ENCODE data around the gene ARID4B. TPM values are rescaled to one million over a fixed set of nuclear protein-coding genes. Genes with fewer than 3 reads are reported as not detected.
"Not testable (repeated sequence)": the region's sequence is repeated elsewhere in the genome, so short reads cannot be mapped to it uniquely, and the experiment has no call there.

ARID4B gene
- total RNA-seq, 1 experiment from 2014 or later = 25.7 TPM

DNA sequence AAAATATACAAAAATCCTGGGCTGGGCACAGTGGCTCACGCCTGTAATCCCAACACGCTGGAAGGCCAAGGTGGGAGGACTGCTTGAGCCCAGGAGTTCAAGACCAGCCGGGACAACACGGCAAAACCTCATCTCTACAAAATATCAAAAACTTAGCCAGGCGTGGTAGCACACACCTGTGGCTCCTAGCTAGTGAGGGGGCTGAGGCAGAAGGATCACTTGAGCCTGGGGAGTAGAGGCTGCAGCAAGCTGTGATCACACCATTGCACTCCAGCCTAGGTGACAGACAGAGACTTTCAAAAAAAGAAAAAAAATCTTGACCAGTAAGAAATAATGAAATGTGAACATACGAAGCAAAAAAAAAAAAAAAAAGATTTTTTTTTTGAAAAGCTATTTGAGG, 52.1 kb downstream of the ARID4B start:
- no peak for DNase-seq (ENCODE audit: extremely low read depth, low read depth)

DNA sequence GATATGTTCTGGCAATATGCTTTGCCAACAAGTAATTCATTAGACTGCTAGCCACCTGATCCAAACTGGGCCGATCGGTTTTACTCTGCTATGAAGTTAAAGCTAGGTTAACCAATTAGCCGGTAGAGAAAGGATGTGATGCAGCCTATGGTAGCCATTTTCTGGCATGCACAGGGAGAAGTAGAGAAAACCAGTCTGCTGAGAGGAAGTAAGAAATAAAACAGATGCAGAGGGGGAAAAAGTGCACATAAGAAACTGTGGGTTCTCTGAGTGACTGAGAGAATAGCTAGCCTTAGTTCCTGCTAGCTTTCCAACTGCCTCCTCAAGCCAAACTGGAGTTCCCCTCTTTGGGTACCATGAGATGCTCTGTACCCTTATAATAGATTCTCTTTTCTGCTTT, 52.8 kb downstream of the ARID4B start:
- no peak for DNase-seq (ENCODE audit: extremely low read depth, low read depth)

DNA sequence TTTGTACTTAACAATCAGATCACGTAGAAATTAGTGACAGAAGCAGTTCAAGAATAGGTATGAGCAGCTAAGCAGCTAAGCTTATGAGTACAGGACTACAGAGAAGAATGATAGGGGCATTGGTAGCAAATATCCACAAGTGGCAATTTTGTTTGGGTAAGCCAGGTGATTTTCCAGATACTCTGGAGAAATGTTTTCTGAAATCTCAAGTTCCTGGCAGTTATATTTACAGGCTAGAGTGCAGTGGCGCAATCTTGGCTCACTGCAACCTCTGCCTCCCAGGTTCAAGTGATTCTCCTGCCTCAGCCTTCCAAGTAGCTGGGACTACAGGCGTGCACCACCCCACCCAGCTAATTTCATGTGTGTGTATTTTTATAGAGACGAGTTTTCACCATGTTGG, 55.1 kb downstream of the ARID4B start:
- no peak for DNase-seq (ENCODE audit: extremely low read depth, low read depth)

DNA sequence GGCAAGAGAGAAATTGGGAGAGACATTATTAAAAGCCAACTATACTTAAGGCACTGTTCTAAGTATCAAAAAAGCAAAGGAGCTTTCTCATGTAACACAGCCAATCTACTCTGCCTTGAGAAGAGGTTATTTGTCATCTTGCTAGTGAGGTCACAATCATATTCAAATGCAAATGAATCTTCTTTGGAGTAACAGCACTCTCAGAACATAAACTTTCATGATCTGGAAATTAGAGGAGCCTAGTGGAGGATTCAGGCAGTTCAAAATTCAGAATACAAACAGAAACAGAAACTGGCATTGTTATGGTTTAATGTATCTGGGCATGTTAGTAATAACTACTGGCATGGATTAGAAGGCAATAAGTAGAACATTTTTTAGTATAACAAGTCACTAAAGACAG, 57.4 kb downstream of the ARID4B start:
- no peak for DNase-seq (ENCODE audit: extremely low read depth, low read depth)

DNA sequence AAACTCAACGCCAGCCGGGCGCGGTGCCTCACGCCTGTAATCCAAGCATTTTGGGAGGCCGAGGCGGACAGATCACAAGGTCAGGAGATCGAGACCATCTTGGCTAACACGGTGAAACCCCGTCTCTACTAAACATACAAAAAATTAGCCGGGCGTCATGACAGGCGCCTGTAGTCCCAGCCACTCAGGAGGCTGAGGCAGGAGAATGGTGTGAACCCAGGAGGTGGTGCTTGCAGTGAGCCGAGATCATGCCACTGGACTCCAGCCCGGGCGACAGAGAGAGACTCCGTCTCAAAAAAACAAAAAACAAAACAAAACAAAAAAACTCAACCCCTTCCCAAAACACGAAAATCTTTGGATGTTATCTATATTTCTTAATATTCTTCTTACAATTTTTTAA, 58.0 kb downstream of the ARID4B start:
- DNase-seq (ENCODE audit: extremely low read depth, low read depth) = not testable (repeated sequence)

DNA sequence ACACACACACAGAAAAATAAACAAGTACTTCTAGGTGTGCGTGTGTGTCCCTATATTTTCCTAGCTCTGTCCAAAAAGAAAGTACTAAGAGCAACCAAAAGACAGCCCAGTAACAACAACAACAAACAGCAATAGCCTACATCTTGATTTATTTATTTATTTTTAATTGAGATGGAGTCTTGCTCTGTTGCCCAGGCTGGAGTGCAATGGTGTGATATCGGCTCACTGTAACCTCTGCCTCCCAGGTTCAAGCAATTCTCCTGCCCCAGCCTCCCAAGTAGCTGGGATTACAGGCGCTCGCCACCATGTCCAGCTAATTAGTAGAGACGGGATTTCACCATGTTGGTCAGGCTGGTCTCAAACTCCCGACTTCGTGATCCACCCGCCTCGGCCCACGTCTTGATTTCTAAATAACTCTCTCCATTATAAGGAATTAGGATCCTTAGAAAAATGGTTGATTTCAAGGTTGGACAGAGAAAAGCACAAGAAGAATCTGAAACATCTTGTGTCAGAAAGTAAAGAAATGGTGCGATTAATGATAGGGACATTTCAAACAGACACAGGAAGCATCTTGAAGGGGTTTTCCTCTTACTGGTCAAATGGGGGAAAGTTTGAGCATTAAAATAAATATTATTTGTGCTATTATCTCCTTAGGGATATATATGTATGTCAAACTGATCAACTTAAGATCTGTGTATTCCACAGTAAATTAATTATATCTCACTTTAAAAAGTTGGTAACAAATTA, 59.4 kb downstream of the ARID4B start:
- DNase-seq (ENCODE audit: extremely low read depth, low read depth) = no peak

DNA sequence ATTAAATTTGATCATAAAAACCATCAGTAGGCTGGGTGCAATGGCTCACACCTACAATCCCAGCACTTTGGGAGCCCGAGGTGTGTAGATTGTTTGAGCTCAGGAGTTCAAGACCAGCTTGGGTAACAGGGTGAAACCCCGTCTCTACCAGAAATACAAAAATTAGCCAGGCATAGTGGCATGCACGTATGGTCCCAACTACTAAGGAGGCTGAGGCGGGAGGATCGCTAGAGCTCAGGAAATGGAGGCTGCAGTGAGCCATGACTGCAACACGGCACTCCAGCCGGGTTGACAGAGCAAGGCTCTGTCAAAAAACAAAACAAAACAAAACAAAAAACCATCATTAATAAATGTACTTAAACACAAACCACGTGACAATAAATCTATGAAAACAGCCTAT, 61.0 kb downstream of the ARID4B start:
- DNase-seq (ENCODE audit: extremely low read depth, low read depth) = no peak

DNA sequence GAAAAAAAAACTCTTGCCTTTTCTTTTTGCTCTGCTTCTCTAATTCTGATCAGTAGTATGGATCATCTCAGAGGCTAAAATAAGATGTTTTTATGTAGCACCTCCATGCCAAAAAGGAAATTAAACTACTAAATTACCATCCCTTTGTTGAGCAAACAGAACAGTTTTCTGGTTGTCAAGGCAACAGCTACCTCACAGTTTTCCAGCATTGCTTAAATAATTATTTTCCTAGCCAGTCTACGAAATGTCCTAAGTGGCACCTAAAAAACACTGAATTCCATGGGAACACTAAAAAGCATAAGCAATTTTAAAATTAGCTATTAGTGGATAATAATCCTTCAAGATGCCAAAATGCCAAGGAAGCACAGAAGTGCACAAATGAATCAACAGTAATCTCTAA, 61.7 kb downstream of the ARID4B start:
- no peak for DNase-seq (ENCODE audit: extremely low read depth, low read depth)

DNA sequence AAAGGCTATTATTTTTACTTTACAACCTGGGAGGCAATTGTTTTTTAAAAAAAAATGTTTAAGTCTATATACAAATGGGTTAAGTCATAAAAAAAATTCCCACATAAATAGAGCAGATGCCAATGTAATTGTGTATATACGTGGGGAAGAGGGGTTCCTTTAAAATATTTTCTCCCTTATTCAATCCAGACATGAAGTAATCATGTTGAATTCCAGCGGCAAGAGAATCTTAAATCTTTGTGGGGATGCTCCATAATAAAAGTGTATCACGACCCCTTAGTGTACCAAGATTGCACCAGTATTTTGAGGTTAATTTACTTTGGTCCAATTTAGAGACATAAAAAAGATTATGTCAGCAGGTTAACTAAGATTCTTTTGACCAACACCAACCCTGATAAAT, 62.1 kb downstream of the ARID4B start:
- no peak for DNase-seq (ENCODE audit: extremely low read depth, low read depth)

DNA sequence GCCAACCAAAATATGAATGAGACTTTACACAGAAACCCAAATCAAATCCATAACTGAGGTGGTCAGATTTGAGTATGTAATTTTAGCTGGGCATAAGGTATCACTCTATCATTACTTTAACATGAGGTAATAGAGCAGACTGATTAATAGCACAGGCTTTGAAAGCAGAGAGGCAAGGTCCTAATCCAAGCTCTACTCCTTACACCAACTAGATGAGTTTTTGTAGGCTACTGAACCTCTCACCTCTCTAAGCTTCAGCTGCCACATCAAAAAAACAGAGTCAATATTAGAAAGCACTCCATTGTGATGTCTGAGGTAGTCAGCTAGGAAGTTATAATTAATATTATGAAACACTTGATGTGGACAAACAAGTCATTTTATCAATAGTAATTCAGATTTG, 63.7 kb downstream of the ARID4B start:
- no peak for DNase-seq (ENCODE audit: extremely low read depth, low read depth)

DNA sequence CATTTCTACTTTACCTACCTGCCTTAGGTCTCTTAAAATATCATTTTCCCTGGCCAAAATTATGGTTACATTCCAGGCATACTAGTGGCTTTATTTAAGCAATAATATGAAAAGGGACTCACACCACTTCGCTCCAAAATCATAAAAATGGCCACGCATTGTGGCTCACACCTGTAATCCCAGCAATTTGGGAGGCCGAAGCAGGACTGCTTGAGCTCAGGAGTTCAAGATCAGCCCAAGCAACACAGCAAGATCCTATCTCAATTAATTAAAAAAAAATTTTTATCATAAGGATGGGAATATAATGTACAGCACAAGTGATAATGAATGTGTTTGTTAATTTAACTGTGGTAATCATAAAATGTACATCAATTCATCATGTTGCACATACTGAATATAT, 65.4 kb downstream of the ARID4B start:
- DNase-seq (ENCODE audit: extremely low read depth, low read depth) = no peak

DNA sequence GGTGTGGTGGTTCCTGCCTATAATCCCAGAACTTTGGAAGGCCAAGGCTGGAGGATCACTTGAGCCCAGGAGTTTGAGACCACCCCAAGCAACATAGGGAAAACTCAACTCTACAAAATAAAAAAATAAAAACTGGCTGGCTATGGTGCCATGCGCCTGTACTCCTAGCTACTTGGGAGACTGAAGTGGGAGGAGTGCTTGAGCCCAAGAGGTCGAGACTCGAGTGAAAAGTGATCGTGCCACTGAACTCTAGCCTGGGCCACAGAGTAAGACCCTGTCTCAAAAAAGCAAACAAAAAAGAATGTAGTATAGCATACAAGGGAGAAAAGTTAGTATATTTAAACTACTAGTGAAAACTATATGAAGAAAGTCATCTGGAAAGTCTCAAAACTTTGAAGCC, 66.7 kb downstream of the ARID4B start:
- no peak for DNase-seq (ENCODE audit: extremely low read depth, low read depth)

DNA sequence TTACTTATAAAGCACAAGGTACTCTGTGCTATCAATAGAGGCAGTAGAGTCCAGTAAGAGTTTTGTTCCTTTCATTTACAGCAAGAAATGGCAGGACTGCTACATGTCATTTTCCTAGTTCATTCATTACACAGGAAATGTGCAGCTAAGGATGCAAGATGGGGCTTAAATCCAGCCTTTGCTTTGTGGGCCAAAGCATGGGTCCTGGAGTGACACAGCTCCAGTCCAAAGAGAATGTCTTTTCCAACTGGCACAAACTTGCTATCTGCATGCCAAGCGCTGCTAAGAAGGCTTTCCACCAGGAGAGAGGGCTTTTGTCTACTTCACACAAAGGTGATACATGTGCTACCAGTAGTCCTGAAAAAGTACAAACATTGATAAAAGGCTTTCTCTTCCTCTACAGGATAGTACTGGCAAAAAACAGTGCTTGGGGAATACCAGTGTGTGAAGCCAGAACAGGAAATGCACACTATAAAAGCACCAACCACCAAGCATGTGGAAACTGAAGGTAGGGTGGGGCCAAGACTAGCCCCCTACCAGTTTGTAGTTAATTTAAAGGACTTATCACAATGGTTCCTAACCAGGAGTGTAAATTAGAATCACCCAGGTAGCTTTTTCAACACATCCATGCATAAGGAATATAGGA, 68.7 kb downstream of the ARID4B start:
- DNase-seq (ENCODE audit: extremely low read depth, low read depth) = no peak

DNA sequence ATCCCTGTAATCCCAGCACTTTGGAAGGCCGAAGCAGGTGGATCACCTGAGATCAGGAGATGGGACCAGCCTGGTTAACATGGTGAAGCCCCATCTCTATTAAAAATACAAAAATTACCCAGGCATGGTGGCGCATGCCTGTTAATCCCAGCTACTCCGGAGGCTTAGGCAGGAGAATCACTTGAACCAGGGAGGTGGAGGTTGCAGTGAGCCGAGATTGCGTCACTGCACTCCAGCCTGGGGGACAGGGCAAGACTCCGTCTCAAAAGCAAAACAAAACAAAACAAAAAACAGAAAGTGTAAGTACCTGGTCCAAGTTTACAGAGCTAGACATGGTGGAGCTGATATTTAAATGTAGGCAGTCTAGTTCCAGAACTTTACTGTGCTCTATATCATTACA, 69.9 kb downstream of the ARID4B start:
- not testable (repeated sequence) for DNase-seq (ENCODE audit: extremely low read depth, low read depth)

DNA sequence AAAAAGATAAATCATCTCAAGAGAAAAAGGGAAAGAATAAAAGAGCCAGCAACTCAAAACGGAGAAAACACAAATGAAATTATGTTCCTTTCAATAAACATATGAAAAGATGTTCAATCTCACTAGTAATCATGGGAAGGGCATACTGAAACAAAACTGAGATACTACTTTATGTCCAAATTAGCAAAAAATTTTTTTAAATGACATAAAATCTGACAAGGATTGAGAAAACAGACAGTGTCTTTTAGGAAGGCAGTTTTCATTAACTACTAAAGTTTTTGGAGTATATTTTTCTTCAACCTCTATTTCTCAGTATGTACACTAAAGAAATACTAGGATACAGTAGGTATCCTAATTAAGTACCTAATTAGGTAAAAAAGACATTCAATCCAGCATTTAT, 73.3 kb downstream of the ARID4B start:
- no peak for DNase-seq (ENCODE audit: extremely low read depth, low read depth)

DNA sequence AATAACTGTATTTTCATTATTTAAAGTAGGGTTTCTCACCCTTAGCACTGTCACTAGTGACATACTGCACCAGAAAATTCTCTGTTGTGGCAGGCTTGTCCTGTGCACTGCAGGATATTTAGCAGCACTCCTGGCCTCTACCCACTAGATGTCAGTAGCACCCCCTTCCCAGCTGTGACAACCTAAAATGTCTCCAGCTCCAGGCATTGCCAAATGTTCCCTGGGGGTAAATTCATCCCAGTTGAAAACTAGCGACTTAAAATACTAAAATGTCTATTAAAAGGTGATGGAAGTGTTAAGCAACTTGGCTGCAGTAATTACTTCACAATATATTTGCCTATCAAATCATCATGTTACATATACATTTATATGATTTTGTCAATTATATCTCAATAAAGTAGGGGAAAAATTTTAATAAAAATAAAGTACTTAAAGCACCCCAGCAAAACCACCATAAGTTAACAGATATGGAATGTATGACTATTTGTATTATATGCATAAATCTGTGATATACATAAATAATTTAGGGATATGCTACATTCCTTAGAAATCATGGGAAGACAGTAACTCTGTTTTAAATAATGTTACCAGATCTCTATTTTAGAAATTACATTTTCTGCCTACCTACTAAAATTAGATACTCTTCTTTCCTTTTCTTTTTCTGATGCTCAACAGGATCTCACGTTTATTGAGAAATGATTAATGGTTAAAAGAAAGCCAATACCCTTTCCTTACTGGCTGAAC, 74.6 kb downstream of the ARID4B start:
- peak; percentile 83 for DNase-seq (ENCODE audit: extremely low read depth, low read depth)

DNA sequence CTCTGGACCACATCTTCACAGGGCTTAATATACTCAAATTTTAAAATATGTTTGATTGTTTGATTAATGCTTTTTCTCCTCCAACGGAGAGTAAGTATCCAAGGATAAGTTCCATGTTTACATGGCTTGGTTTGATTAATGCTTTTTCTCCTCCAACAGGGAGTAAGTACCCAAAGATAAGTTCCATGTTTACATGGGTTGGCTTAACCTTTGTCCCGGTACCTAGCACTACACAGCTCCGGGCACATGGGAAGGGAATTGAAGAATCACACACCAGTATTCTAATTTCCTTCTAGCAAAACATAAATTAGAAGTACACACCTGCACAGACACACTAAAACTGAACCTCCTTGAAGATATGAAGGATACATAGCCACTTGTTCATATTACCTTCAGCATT, 77.5 kb downstream of the ARID4B start:
- no peak for DNase-seq (ENCODE audit: extremely low read depth, low read depth)

DNA sequence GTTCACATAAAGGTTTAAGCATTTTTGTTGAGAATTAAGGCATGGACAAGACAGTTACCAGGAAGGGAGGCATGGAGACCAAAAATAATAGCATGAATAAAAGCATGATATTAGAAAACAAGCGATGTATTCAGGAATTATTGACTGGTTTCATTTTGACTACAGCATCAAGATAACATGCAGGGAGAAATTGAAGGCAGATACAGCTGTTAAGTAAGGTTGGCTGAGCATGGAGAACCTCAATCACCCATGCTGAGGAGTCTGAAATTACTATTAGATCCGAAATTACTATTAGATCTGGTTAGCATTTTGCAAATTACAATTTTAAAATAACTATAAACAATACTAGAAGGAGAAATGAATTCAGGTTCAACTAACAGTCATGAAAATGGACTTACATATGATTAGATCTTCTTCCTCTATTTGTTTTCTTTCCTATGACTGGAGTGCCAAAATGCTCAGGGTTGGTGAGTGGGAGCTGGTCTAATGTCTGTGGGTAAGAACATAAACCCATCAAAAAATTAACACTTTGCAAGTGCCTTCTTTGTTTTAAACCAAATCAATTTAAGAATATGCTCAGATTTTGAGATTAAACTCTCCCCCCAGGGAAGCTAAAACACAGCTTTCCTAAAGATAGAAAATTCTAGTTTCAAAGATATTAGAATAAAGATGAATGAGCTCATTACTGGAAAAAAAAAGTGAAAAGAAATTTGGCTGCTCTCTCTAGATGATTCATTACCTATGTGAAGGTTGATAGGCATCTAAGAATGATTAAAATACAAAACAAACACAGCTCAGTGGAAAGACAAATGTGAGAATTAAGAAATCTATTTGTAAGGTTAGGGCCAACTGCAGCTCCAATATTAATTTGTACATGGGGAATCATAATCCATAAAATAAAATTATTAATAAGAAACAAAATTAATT, 81.7 kb downstream of the ARID4B start:
- no peak for DNase-seq (ENCODE audit: extremely low read depth, low read depth)

DNA sequence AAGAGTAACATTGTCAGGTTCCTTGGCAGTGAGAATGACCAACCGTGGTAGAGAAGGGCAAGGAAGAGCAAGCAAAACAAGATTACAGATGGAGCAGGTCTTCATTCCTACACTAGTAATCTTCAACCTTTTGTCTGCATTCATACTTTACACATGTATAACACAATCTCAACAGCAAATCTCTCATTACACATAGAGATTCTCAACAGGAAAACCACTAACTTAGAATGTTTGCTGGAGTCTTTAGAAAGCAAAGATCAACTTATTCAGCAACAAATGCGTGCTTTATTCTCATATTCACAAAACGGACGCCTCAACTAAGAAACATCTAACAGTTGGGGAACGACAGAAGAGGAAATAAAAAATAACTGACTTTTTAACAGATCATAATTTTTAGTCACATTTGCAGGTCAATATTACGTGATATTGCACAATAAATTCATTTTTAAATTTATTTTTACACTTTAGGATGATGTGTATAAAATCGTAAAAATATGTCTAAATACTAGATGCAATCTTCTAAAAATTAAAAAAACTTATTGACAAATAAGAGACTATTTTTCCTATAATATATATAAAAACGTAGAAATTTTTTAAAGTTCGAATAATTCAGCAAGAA, 82.9 kb downstream of the ARID4B start:
- no peak for DNase-seq (ENCODE audit: extremely low read depth, low read depth)

DNA sequence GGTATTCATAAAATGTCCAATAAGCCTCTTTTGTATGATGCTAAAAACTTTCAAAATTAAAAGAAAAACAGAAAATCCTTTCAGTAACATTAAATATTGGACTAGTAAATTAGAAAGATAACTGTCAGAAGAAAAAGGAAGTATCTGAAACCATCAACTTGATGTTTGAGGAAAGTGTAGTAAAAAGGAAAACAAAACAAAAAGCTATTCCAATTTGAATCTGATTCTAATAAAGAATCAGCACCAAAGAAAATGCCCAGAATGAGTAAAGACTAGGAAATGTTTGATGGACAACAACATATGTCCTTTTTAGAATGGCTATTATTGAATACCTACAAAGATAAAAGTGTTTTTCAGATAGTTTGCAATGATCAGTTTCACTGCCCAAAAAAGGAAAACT, 87.0 kb downstream of the ARID4B start:
- DNase-seq (ENCODE audit: extremely low read depth, low read depth) = no peak

Data from NCI-H460 (cell line).